Measurements from ENCODE around the gene P2RX7. TPM values are rescaled to one million over a fixed set of nuclear protein-coding genes. Genes with fewer than 3 reads are reported as not detected.

The P2RX7 gene
- total RNA-seq, 4 donors from 2014 or later, result 0.35 to 0.46 (median 0.41) TPM; not detected in 1

GRCh38 chr12:121176826-121177529 lies 44.3 kb downstream of the P2RX7 start:
- no peak for ATAC-seq
- Histone ChIP-seq H3K4me1 (no peaks in the 10 kb centered on the region), H3K36me3 (no peaks in the 10 kb centered on the region), H3K27me3 (no peaks in the 10 kb centered on the region), H3K9me3 (no peaks in the 10 kb centered on the region), H3K4me3 (no peak overlapping the region), H3K27ac (no peak overlapping the region)
- intact Hi-C loops (cut with DNase I; ENCODE audit: low total_unique reads), result no loop called here
- TF ChIP-seq CTCF (IDR thresholded peaks at IDR 0.05 in 4 of 5, conservative IDR thresholded peaks at IDR 0.05 in 1 of 5), result no peak
- no peak for TF ChIP-seq POLR2A (IDR thresholded peaks at IDR 0.05)
- in situ Hi-C loops (cut with MboI; ENCODE audit: low sequenced_read_pairs in 4 of 4), result no loop called here
- DNase-seq, result no peak

- ATAC-seq (no peak), DNase-seq (no peak)
- intact Hi-C loops (cut with DNase I; ENCODE audit: low total_unique reads), result no loop called here
- H3K4me1 ChIP-seq, result no peaks in the 10 kb centered on the region
- no peaks in the 10 kb centered on the region for H3K36me3 ChIP-seq
- no peak overlapping the region for H3K27ac ChIP-seq
- no peak overlapping the region for H3K4me3 ChIP-seq
- TF ChIP-seq CTCF (IDR thresholded peaks at IDR 0.05 in 4 of 5, conservative IDR thresholded peaks at IDR 0.05 in 1 of 5) (no peak), POLR2A (IDR thresholded peaks at IDR 0.05) (no peak)
- H3K9me3 ChIP-seq, result no peaks in the 10 kb centered on the region
- H3K27me3 ChIP-seq, result no peaks in the 10 kb centered on the region
- in situ Hi-C loops (cut with MboI; ENCODE audit: low sequenced_read_pairs in 4 of 4), result no loop called here
Measured at GRCh38 chr12:121181181-121181580, 48.5 kb downstream of the P2RX7 start.

GRCh38 chr12:121182222-121182893 lies 49.7 kb downstream of the P2RX7 start:
- H3K9me3 ChIP-seq, result no peaks in the 10 kb centered on the region
- intact Hi-C loops (cut with DNase I; ENCODE audit: low total_unique reads), result no loop called here
- H3K36me3 ChIP-seq, result no peaks in the 10 kb centered on the region
- H3K27ac ChIP-seq, result no peak overlapping the region
- H3K4me3 ChIP-seq, result no peak overlapping the region
- DNase-seq (no peak), ATAC-seq (no peak)
- in situ Hi-C loops (cut with MboI; ENCODE audit: low sequenced_read_pairs in 4 of 4), result no loop called here
- no peaks in the 10 kb centered on the region for H3K27me3 ChIP-seq
- TF ChIP-seq POLR2A (IDR thresholded peaks at IDR 0.05) (no peak), CTCF (IDR thresholded peaks at IDR 0.05 in 4 of 5, conservative IDR thresholded peaks at IDR 0.05 in 1 of 5) (no peak)
- no peaks in the 10 kb centered on the region for H3K4me1 ChIP-seq

GRCh38 chr12:121184425-121184824 lies 51.7 kb downstream of the P2RX7 start:
- in situ Hi-C loops (cut with MboI; ENCODE audit: low sequenced_read_pairs in 4 of 4), result no loop called here
- TF ChIP-seq POLR2A (IDR thresholded peaks at IDR 0.05) (no peak), CTCF (IDR thresholded peaks at IDR 0.05 in 4 of 5, conservative IDR thresholded peaks at IDR 0.05 in 1 of 5) (no peak)

More at GRCh38 chr12:121184425-121184824, 51.7 kb downstream of the P2RX7 start:
- Histone ChIP-seq H3K36me3 (no peaks in the 10 kb centered on the region), H3K4me3 (no peak overlapping the region), H3K9me3 (no peaks in the 10 kb centered on the region), H3K4me1 (no peaks in the 10 kb centered on the region), H3K27me3 (no peaks in the 10 kb centered on the region), H3K27ac (no peak overlapping the region)
- intact Hi-C loops (cut with DNase I; ENCODE audit: low total_unique reads), result no loop called here
- DNase-seq, result no peak
- ATAC-seq, result no peak

Data from gastrocnemius medialis (tissue), 4 donors.